Upper lobe of left lung (tissue), 6 donors: ENCODE measurements around the gene DENND10. TPM values are rescaled to one million over a fixed set of nuclear protein-coding genes. Genes with fewer than 3 reads are reported as not detected.

ENCODE experiments used
- ATAC-seq, 2 donors: fragments of 200-7000 bp; cut with Tn5 transposase; one replicate each; pipeline ENCODE4 v1.9.1; 2022; ENCODE audit warnings: mild to moderate bottlenecking in 2 of 2, moderate library complexity in 2 of 2; ENCODE audit not compliant: low FRiP score in 2 of 2
- DNase-seq, 2 donors: peaks; one replicate each; pipeline ENCODE4 v3.0.0-alpha.2; 2019 to 2020
- H3K27ac ChIP-seq, 4 donors: fragments of 200-600 bp; sonication (generic); one replicate each; pipeline ENCODE4 v1.5.1; 2016 to 2019
- H3K27me3 ChIP-seq, 4 donors: fragments of 200-600 bp; sonication (generic); one replicate each; pipeline ENCODE4 v1.5.1; 2017 to 2019
- H3K36me3 ChIP-seq, 4 donors: fragments of 200-600 bp; sonication (generic); one replicate each; pipeline ENCODE4 v1.5.1; 2016 to 2019
- H3K4me1 ChIP-seq, 4 donors: fragments of 200-600 bp; sonication (generic); one replicate each; pipeline ENCODE4 v1.5.1; 2018 to 2019
- H3K4me3 ChIP-seq, 4 donors: fragments of 200-600 bp; sonication (generic); one replicate each; pipeline ENCODE4 v1.5.1; 2017 to 2019; ENCODE audit warnings: mild to moderate bottlenecking in 2 of 4, moderate library complexity in 1 of 4
- H3K9me3 ChIP-seq, 4 donors: fragments of 200-600 bp; sonication (generic); one replicate each; pipeline ENCODE4 v1.5.1; 2018 to 2019
- EP300 ChIP-seq, 4 donors: sonication (generic); formaldehyde crosslinking; IDR thresholded peaks; one replicate each; pipeline ENCODE4 v1.5.1; 2017; ENCODE audit warnings: antibody characterized with exemption in 4 of 4, control low read depth in 2 of 4
- POLR2A ChIP-seq, 4 donors: fragments of 450-650 bp; IDR thresholded peaks; one replicate each; pipeline ENCODE4 v1.5.1; 2016 to 2017; ENCODE audit warnings: antibody characterized with exemption in 4 of 4, mild to moderate bottlenecking in 2 of 4
- POLR2AphosphoS5 ChIP-seq, 2 donors: sonication (generic); formaldehyde crosslinking; IDR thresholded peaks; one replicate each; pipeline ENCODE4 v1.5.1; 2017; ENCODE audit warnings: antibody characterized with exemption in 2 of 2
- WGBS, 2 donors: methylation state at CpG; one replicate each; pipeline ENCODE4 v1.1.5; 2017 to 2018; 5-methylcytosine and 5-hydroxymethylcytosine counted together
- total RNA-seq, 6 donors: library from RNA; depleted of rRNA in 4 of 6; stranded (reverse); fragments of >200 nt in 4 of 6; gene quantifications; one replicate each; pipeline versions ENCODE4 v1.1.0 to v1.2.1, GENCODE V29; 2016 to 2021
- TF ChIP-seq, protein P1 (sequence below), 6 experiments: fragments of 450-650 bp in 4 of 6; fragments of 200-600 bp in 2 of 6; sonication (generic) in 2 of 6; IDR thresholded peaks; one replicate each; pipeline ENCODE4 v1.5.1; 2016 to 2019; ENCODE audit warnings: antibody characterized with exemption in 6 of 6
- donor health status: DM: no; HTN: no; CAD: no; lungs with moderate emphysema.
- donor health status: DM: no; HTN: yes; CAD: no; lungs with severe emphysema.

DENND10 gene
- total RNA-seq, 6 donors from 2014 or later, result 17.8 to 53.5 (median 29.9) TPM

DNA sequence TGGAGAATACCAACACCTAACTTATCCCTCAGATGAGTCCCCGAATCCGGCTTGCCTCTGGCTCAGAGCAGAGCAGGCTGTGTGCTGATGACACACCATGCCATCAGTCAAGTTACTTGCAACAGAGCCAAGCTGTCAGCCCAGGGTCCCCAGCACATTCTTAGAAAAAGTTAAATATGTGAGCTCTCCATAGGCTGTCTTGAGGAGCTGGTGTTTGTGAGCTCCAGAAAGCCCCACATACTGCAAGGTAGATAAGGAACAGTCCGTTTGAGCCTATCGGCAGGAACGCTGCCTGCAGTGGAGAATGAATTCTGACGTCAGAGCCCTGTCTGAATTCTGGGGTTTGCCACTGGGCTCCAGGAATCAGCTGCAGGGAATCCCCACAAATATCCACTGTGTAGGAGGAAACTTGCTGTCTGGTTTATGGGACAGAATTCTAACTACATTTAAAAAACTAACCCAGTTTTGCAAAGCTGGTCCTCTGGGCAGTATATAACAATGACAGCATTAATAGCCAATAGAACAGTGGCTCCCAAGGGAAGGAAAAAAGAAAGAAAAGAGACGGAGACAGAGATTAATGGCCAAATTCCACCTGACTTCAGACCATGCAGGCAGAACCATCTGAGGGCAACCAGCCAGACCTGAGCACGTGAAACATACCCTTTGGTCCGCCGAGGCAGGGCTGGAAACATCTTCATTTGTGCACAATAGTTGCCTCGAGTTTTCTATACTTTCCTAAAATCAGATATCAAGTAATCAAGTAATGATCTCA is 58.0 kb downstream of the DENND10 start:
- Histone ChIP-seq H3K36me3 (peaks cover 0 to 19% (median 15%) of the 10 kb centered on the region in 4 donors), H3K4me3 (no peak overlapping the region), H3K27ac (no peak overlapping the region), H3K27me3 (no peaks in the 10 kb centered on the region), H3K9me3 (no peaks in the 10 kb centered on the region), H3K4me1 (peaks cover 11 to 18% (median 14%) of the 10 kb centered on the region in 4 donors)
- DNase-seq (no peak), ATAC-seq (no peak)
- TF ChIP-seq EP300 (IDR thresholded peaks at IDR 0.05), result no peak
- no peak for TF ChIP-seq POLR2A (IDR thresholded peaks at IDR 0.05)
- TF ChIP-seq, protein P1, sequence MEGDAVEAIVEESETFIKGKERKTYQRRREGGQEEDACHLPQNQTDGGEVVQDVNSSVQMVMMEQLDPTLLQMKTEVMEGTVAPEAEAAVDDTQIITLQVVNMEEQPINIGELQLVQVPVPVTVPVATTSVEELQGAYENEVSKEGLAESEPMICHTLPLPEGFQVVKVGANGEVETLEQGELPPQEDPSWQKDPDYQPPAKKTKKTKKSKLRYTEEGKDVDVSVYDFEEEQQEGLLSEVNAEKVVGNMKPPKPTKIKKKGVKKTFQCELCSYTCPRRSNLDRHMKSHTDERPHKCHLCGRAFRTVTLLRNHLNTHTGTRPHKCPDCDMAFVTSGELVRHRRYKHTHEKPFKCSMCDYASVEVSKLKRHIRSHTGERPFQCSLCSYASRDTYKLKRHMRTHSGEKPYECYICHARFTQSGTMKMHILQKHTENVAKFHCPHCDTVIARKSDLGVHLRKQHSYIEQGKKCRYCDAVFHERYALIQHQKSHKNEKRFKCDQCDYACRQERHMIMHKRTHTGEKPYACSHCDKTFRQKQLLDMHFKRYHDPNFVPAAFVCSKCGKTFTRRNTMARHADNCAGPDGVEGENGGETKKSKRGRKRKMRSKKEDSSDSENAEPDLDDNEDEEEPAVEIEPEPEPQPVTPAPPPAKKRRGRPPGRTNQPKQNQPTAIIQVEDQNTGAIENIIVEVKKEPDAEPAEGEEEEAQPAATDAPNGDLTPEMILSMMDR (IDR thresholded peaks at IDR 0.05), result no peak
- TF ChIP-seq POLR2AphosphoS5 (IDR thresholded peaks at IDR 0.05), result no peak
- 84 to 85% methylated on average over 9 to 11 of the region's 11 CpGs for WGBS, 2 donors

DNA sequence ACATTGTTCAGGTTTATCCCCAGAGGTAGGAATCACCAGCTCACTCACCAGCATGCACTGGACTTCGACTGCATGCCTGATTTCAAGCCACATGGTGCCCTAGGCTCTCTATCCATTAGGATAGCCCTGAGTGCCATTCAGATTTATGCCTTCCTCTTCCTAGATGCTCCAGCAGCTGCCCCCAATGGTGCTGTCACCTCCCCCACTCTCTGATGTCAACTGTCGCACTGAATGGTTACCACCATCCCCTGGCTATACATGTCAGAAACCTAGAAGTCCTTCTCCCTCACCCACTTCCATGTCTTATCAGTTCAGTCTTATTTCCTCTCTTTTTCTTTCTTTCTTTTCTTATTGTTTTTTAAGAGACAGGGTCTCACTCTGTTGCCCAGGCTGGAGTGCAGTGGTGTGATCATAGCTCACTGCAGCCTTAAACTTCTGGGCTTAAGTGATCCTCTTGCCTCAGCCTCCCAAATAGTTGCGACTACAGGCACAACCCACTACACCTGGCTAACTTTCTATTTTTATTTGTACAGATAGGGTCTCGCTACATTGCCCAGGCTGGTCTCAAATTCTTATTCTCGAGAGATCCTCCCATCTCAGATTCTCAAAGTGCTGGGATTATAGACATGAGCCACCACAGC is 58.7 kb downstream of the DENND10 start:
- H3K27me3 ChIP-seq, result no peaks in the 10 kb centered on the region
- H3K27ac ChIP-seq, result no peak overlapping the region
- no peak for TF ChIP-seq POLR2A (IDR thresholded peaks at IDR 0.05)
- TF ChIP-seq EP300 (IDR thresholded peaks at IDR 0.05), result no peak
- no peak for TF ChIP-seq POLR2AphosphoS5 (IDR thresholded peaks at IDR 0.05)
- TF ChIP-seq, protein P1 (IDR thresholded peaks at IDR 0.05), result no peak
- ATAC-seq (no peak), DNase-seq (no peak)
- no peaks in the 10 kb centered on the region for H3K9me3 ChIP-seq
- peaks cover 0 to 18% (median 14%) of the 10 kb centered on the region in 4 donors for H3K36me3 ChIP-seq
- H3K4me1 ChIP-seq, result peaks cover 11 to 18% (median 14%) of the 10 kb centered on the region in 4 donors
- H3K4me3 ChIP-seq, result no peak overlapping the region
- WGBS, 2 donors, result 91 to 94% methylated on average over 5 of the region's 5 CpGs

DNA sequence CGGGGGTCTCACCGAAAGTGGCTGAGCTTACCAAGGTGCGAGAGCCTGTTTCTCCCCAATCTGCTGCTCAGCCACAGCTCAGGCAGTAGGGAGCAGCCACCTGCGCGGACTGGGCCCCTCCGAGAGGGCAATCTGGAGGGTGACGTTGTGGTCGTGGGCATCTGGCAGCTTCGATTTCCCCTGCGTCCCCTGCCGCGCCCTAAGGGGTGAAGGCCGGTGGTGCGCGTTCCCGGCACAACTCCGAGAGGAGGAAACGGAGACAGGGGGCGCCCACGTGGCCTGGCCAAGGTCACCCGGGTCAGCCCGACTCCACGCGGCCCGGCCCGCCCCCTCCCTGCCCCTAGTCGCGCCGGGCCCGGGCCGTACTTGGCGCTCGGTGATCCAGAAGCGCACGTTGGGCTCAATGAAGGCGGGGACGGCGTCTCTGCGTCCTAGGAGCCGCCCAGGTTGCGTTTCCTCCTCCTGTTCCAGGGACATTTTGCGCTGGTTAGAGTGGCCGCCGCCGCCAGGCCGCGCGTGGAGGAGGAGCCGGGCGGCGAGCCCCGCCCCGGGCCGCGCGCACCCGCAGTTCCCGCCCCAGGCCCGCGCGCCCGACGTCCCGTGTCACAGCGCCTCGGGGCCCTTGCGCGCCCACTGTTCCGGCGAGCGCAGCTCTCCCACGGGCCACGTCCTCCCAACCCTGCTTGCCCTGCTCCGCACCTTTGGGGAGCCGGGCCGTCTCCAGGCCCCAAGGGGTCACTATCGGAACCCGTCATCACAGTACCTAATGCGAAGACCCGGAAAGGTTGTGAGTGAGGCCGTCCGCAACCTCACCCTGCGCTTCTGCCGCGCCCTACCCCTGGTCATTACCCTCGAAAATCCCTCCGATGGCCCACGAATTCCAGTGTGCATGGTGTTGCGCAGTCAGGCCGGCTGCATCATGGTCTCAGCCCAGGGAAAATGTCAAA is 61.5 kb downstream of the DENND10 start, which contains the start of gene SFXN4:
Gene SFXN4 (minus strand): TSS at position 544 of the 947 bp plus-strand sequence. CDS start 67 bp downstream, at position 477.
- Histone ChIP-seq H3K27ac (peak within 1 kb of the TSS; percentile 85 to 91 (median 88)), H3K36me3 (peaks cover 6 to 31% (median 18%) of the 10 kb centered on the region in 4 donors), H3K9me3 (no peaks in the 10 kb centered on the region), H3K4me3 (peak within 1 kb of the TSS; percentile 47 to 97 (median 88)), H3K27me3 (no peaks in the 10 kb centered on the region), H3K4me1 (peaks cover 11 to 18% (median 14%) of the 10 kb centered on the region in 4 donors)
- peak; percentile 95 to 99 for ATAC-seq
- 0 to 2% methylated on average over 23 to 45 of the region's 90 CpGs for WGBS, 2 donors
- DNase-seq, result peak; percentile 85 to 97
- TF ChIP-seq, protein P1 (IDR thresholded peaks at IDR 0.05), result peak in 3 of 6 experiments; percentile 27 to 38 (median 37)
- TF ChIP-seq POLR2A (IDR thresholded peaks at IDR 0.05) (peak; percentile 45 to 80 (median 65)), POLR2AphosphoS5 (IDR thresholded peaks at IDR 0.05) (peak; percentile 64 to 66), EP300 (IDR thresholded peaks at IDR 0.05) (peak in 1 of 4 donors; percentile 8)

DNA sequence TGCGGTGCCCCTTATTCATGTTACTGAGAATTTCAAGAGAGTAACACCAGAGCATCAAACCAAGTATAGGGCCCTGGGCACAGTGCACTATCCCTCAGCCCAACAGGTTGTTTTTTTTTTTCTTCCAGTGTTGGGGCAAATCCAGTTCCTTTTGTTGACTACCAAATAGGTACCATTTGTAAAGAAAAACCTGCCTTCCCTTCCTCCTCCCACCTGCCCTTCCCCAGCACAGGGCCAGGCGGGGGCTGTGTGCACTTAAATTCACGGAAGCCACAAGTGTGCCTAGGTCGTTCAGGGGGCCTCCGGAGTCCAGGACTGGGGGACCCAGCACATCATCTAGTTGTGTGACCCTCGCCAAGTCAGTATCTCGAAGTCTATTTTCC is 62.2 kb downstream of the DENND10 start:
- H3K27ac ChIP-seq, result peak overlapping the region; percentile 85 to 91 (median 88)
- ATAC-seq (no peak), DNase-seq (no peak)
- TF ChIP-seq, protein P1 (IDR thresholded peaks at IDR 0.05), result no peak
- TF ChIP-seq POLR2A (IDR thresholded peaks at IDR 0.05), result no peak
- no peak for TF ChIP-seq EP300 (IDR thresholded peaks at IDR 0.05)
- TF ChIP-seq POLR2AphosphoS5 (IDR thresholded peaks at IDR 0.05), result no peak
- H3K9me3 ChIP-seq, result no peaks in the 10 kb centered on the region
- H3K27me3 ChIP-seq, result no peaks in the 10 kb centered on the region
- H3K4me1 ChIP-seq, result peaks cover 11 to 18% (median 14%) of the 10 kb centered on the region in 4 donors
- 57 to 70% methylated on average over 7 of the region's 7 CpGs for WGBS, 2 donors
- H3K36me3 ChIP-seq, result peaks cover 6 to 38% (median 23%) of the 10 kb centered on the region in 4 donors
- H3K4me3 ChIP-seq, result peak overlapping the region in 3 of 4 donors; percentile 86 to 97 (median 89)
